ENCODE measurements around the gene ANKDD1A. TPM values are rescaled to one million over a fixed set of nuclear protein-coding genes. Genes with fewer than 3 reads are reported as not detected.

The ANKDD1A gene
- total RNA-seq, 1 donor from 2014 or later, result 6.8 TPM

- Mint-ChIP-seq H3K27me3 (ENCODE audit: unreplicated experiment) (no peaks in the 10 kb centered on the region), H3K4me1 (ENCODE audit: low read depth, unreplicated experiment) (peaks cover 11% of the 10 kb centered on the region), H3K36me3 (ENCODE audit: unreplicated experiment) (peaks cover 7% of the 10 kb centered on the region), H3K4me3 (ENCODE audit: unreplicated experiment) (no peak overlapping the region), H3K27ac (ENCODE audit: unreplicated experiment) (no peak overlapping the region), H3K9me3 (ENCODE audit: unreplicated experiment) (peaks cover 7% of the 10 kb centered on the region)
- no peak for DNase-seq
- no peak for TF ChIP-seq CTCF (IDR thresholded peaks at IDR 0.05; ENCODE audit: partially characterized antibody, unreplicated experiment)
These were observed 13.3 kb upstream of the ANKDD1A start for GRCh38 chr15:64898406-64898805.

DNA sequence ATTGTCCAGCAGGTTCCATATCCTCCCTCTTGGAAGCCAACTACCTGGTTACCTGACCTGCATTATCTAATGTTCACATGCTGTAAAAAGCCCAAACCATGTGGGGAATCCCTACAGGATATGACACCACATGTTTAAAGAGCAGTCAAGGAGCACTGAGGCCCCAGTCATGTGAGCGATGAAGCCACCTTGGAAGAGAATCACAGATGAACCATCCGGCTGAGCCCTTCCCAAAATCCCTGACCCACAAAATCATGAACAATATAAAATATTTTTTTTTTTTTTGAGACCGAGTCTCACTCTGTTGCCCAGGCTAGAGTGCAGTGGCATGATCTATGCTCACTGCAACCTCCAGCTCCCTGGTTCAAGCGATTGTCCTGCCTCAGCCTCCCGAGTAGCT, 10.6 kb upstream of the ANKDD1A start:
- no peak overlapping the region for H3K4me3 Mint-ChIP-seq (ENCODE audit: unreplicated experiment)
- peaks cover 8% of the 10 kb centered on the region for H3K36me3 Mint-ChIP-seq (ENCODE audit: unreplicated experiment)
- H3K9me3 Mint-ChIP-seq (ENCODE audit: unreplicated experiment), result peaks cover 12% of the 10 kb centered on the region
- DNase-seq, result no peak
- peaks cover 12% of the 10 kb centered on the region for H3K4me1 Mint-ChIP-seq (ENCODE audit: low read depth, unreplicated experiment)
- no peak for TF ChIP-seq CTCF (IDR thresholded peaks at IDR 0.05; ENCODE audit: partially characterized antibody, unreplicated experiment)
- no peaks in the 10 kb centered on the region for H3K27me3 Mint-ChIP-seq (ENCODE audit: unreplicated experiment)
- H3K27ac Mint-ChIP-seq (ENCODE audit: unreplicated experiment), result no peak overlapping the region

GRCh38 chr15:64901914-64902313, 9.8 kb upstream of the ANKDD1A start:
- Mint-ChIP-seq H3K27ac (ENCODE audit: unreplicated experiment) (no peak overlapping the region), H3K4me3 (ENCODE audit: unreplicated experiment) (no peak overlapping the region), H3K27me3 (ENCODE audit: unreplicated experiment) (no peaks in the 10 kb centered on the region), H3K4me1 (ENCODE audit: low read depth, unreplicated experiment) (peaks cover 5% of the 10 kb centered on the region), H3K36me3 (ENCODE audit: unreplicated experiment) (peaks cover 11% of the 10 kb centered on the region), H3K9me3 (ENCODE audit: unreplicated experiment) (peaks cover 15% of the 10 kb centered on the region)
- no peak for DNase-seq
- TF ChIP-seq CTCF (IDR thresholded peaks at IDR 0.05; ENCODE audit: partially characterized antibody, unreplicated experiment), result no peak

GRCh38 chr15:64902863-64903262, 8.8 kb upstream of the ANKDD1A start:
- Mint-ChIP-seq H3K9me3 (ENCODE audit: unreplicated experiment) (peaks cover 15% of the 10 kb centered on the region), H3K4me1 (ENCODE audit: low read depth, unreplicated experiment) (peaks cover 5% of the 10 kb centered on the region), H3K27me3 (ENCODE audit: unreplicated experiment) (no peaks in the 10 kb centered on the region), H3K36me3 (ENCODE audit: unreplicated experiment) (peaks cover 11% of the 10 kb centered on the region), H3K4me3 (ENCODE audit: unreplicated experiment) (no peak overlapping the region), H3K27ac (ENCODE audit: unreplicated experiment) (no peak overlapping the region)
- no peak for DNase-seq
- no peak for TF ChIP-seq CTCF (IDR thresholded peaks at IDR 0.05; ENCODE audit: partially characterized antibody, unreplicated experiment)

DNA sequence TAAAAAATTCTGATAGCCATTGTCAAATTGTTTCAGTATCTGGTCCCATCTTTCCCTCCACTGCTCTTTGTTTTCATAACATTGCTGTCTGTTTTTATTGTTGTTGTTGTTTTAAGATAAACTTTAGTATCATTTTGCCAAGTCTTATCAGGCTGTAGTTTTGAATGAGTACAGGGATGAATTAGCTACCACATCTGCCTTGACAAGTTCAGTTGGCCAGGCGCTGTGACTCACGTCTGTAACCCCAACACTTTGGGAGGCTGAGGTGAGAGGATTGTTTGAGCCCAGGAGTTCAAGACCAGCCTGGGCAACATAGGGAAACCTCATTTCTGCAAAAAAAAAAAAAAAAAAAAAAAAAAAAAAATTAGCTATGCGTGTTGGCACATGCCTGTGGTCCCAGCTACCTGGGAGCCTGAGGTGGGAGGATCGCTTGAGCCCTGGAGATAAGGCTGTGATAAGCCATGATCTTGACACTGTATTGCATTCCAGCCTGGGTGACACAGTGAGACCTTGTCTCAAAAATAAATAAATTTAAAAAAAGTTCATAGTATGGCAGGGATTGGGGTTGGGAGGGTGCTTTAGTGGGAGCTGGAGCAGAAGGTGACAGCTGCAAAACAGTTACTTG, 8.3 kb upstream of the ANKDD1A start:
- DNase-seq, result no peak
- Mint-ChIP-seq H3K36me3 (ENCODE audit: unreplicated experiment) (peaks cover 11% of the 10 kb centered on the region), H3K4me1 (ENCODE audit: low read depth, unreplicated experiment) (peaks cover 5% of the 10 kb centered on the region), H3K9me3 (ENCODE audit: unreplicated experiment) (peaks cover 15% of the 10 kb centered on the region), H3K27ac (ENCODE audit: unreplicated experiment) (no peak overlapping the region), H3K27me3 (ENCODE audit: unreplicated experiment) (no peaks in the 10 kb centered on the region), H3K4me3 (ENCODE audit: unreplicated experiment) (no peak overlapping the region)
- TF ChIP-seq CTCF (IDR thresholded peaks at IDR 0.05; ENCODE audit: partially characterized antibody, unreplicated experiment), result no peak

Measured in glutamatergic neuron (in vitro differentiated cells).